Fibroblast of villous mesenchyme (primary cell): Measurements from ENCODE around the gene ZNRD2. TPM values are rescaled to one million over a fixed set of nuclear protein-coding genes. Genes with fewer than 3 reads are reported as not detected.
A peak's percentile ranks its signal among the peaks of the same experiment; 100 is the strongest.
"Not testable (repeated sequence)": the region's sequence is repeated elsewhere in the genome, so short reads cannot be mapped to it uniquely, and the experiment has no call there.

Source experiments
- DNase-seq: peaks from one replicate; pipeline ENCODE4 v3.0.0-alpha.2; 2010; ENCODE audit warnings: low read depth
- H3K4me3 ChIP-seq: 2 replicates; pipeline ENCODE4 v1.5.1; 2011; ENCODE audit warnings: low read depth, mild to moderate bottlenecking, low read length
- CTCF ChIP-seq: IDR thresholded peaks from 2 replicates; pipeline ENCODE4 v1.5.1; 2012; ENCODE audit warnings: low read depth, mild to moderate bottlenecking, low read length; ENCODE audit not compliant: insufficient read depth
- total RNA-seq: library from RNA; depleted of rRNA; stranded (reverse); fragments of >200 nt; gene quantifications from 2 replicates; pipeline ENCODE4 v1.2.3, GENCODE V29; 2012

The ZNRD2 gene
- 31.1 and 49.6 TPM in 2 replicates for total RNA-seq

- DNase-seq: peak; percentile 99
- TF ChIP-seq CTCF: peak; percentile 32
These were observed at the start of gene ZNRD2 for GRCh38 chr11:65569973-65570918. ZNRD2 (plus strand) TSS chr11:65570477; CDS start chr11:65570492, 15 bp downstream.

GRCh38 chr11:65521777-65522521, 48.3 kb upstream of the ZNRD2 start:
- H3K4me3 ChIP-seq: not testable (repeated sequence)
- peak; percentile 84 for DNase-seq

More at GRCh38 chr11:65569973-65570918, at the start of gene ZNRD2:
- peak within 1 kb of the TSS; percentile 96 for H3K4me3 ChIP-seq

GRCh38 chr11:65522718-65523630, 47.3 kb upstream of the ZNRD2 start:
- H3K4me3 ChIP-seq: peak overlapping the region; percentile 15
- peak; percentile 92 for DNase-seq

GRCh38 chr11:65523631-65523968, 46.7 kb upstream of the ZNRD2 start:
- DNase-seq, H3K4me3 ChIP-seq: not testable (repeated sequence)

GRCh38 chr11:65524014-65524740, 46.1 kb upstream of the ZNRD2 start:
- H3K4me3 ChIP-seq: peak overlapping the region; percentile 47
- TF ChIP-seq CTCF: no peak
- DNase-seq: no peak

- peak within 1 kb of the TSS; percentile 88 for H3K4me3 ChIP-seq
- peak; percentile 92 for DNase-seq
- TF ChIP-seq CTCF: no peak
These were observed 45.3 kb upstream of the ZNRD2 start, which contains the start of gene SCYL1 for GRCh38 chr11:65524741-65525545. SCYL1 (plus strand) TSS chr11:65525083; CDS start chr11:65525154, 71 bp downstream.
